Bone marrow (tissue), 2 donors: ENCODE results near the gene ARL10.
"Not testable (repeated sequence)": the region's sequence is repeated elsewhere in the genome, so short reads cannot be mapped to it uniquely, and the experiment has no call there.

Experiments used
- DNase-seq, 2 donors: peaks; one replicate each; lab custom pipeline; 2025; lab: John Stamatoyannopoulos, UW

The ARL10 gene

DNA sequence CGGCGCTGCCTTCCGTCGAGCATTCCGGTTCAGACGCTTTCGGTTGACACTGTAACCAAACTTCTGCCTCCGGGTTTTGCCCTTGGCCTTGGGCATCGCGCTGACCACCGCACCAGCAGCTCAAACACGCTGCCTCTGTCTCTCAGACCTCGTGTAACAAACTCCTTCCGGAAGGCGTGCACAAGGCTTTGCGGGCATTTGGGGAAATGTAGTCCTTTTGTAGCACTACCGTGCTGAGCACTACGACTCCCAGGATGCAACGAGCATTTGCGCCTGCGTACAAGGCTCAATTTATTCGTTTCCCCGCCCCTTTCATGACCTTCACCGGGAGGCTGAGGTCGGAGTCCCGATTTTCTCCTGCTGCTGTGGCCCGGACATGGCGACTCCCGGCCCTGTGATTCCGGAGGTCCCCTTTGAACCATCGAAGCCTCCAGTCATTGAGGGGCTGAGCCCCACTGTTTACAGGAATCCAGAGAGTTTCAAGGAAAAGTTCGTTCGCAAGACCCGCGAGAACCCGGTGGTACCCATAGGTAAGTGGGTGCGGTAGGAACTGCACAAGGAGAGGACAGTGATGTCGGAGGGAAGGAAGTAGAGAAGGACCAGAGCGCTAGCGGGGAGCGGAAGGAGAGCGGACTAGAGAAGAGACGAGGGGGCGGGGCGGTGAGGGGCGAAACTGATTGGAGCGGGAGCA is 23.3 kb downstream of the ARL10 start, which contains the start of the genes HIGD2A and NOP16:
Gene HIGD2A, plus strand, starts transcription at position 308 of the 691 bp plus-strand sequence. Its CDS starts 69 bp downstream, at position 377.
Gene NOP16, minus strand, starts transcription at position 155 of the 691 bp plus-strand sequence. Its CDS starts 59 bp downstream, at position 96.
- DNase-seq = peak; percentile 99 to 100

DNA sequence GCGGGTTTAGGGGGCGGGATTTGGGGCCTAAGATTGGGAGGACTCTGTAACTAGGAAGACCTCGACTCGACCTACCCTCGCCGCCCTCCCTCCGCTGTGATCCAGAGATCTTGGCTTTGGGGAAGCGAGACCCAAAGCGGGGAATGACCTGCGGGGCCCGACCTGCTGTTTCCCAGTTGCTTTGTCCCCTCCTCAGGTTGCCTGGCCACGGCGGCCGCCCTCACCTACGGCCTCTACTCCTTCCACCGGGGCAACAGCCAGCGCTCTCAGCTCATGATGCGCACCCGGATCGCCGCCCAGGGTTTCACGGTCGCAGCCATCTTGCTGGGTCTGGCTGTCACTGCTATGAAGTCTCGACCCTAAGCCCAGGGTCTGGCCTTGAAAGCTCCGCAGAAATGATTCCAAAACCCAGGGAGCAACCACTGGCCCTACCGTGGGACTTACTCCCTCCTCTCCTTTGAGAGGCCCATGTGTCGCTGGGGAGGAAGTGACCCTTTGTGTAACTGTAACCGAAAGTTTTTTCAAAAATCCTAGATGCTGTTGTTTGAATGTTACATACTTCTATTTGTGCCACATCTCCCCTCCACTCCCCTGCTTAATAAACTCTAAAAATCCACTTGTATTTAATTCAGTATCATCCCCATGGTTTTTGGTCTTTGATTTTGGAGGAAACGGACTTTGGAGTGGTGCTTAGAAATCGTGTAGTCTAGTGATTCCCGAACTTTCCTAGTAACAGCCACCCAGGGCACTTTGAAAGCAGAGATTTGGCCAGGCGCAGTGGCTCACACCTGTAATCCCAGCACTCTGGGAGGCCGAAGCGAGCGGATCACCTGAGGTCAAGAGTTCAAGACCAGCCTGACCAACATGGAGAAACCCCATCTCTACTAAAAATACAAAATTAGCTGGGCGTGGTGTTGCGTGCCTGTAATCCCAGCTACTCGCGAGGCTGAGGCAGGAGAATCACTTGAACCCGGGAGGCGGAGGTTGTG is 24.1 kb downstream of the ARL10 start:
- no peak for DNase-seq

DNA sequence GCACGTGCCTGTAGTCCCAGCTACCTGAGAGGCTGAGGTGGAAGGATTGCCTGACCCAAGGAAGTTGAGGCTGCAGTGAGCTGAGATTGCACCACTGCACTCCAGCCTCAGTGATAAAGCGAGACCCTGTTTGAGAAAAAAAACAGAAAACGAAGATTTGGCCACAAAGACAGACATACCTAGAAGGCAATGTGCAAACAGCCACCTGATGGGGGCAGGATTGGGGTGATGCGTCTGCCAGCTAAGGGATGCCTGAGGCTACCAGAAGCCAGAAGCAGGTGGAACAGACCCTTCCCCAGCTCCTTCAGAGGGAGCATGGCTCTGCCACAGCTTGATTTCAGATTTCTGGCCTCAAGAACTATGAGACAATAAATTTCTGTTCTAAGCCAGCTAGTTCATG is 26.2 kb downstream of the ARL10 start:
- DNase-seq = no peak

DNA sequence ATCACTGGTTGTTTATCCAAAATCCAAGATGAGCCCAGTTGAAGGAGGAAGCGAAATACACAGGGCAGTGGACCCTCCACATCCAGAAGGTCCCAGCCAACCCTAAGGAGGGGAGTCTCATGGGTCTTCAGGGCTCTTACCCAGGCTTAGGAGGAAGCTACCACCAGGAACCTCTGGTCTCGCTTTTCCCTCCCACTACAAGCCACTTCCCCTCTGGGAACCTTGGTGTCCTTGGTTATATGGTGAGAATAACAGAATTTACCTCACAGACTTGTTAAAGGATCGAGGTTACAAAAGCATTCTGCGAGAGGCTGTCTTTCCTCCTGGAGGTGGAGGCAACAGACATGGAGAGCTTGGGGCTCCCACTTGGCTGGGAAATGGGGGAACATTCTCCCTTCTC is 26.7 kb downstream of the ARL10 start:
- no peak for DNase-seq

DNA sequence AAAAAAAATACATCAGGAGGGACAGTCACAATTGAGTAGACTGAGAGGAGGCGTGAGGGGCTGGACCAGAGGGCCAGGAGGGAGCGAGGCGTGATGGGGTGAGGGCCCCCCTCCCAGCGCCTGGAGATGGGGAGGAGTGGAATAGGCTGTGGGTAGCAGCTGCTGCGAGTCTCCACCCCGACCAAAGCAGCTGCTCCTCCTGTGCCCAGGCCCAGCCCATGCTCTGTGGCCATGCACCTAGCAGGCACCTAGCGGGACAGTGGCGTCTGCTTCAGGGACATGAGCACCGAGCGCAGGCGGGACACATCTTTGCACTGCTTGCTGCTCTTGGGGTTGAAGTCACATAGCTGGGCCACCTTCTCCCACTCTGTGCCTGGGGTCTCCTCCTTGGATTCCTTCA is 27.2 kb downstream of the ARL10 start:
- no peak for DNase-seq

DNA sequence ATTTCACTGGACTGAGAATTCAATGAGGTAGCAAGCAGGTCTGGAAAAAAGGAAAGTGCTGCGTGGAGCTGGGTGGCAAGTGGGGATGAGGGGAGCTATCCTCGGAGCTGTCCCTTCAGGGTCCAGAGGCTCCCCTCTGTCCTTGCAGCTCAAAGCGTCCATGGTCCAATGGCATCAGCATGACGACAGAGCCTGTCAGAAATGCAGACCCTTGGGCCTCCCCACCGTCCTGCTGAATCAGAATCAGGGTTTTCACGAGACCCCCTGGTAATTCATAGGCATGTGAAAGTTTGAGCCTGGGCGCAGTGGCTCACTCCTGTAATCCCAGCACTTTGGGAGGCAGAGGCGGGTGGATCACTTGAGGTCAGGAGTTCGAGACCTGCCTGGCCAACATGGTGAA is 28.8 kb downstream of the ARL10 start:
- no peak for DNase-seq

DNA sequence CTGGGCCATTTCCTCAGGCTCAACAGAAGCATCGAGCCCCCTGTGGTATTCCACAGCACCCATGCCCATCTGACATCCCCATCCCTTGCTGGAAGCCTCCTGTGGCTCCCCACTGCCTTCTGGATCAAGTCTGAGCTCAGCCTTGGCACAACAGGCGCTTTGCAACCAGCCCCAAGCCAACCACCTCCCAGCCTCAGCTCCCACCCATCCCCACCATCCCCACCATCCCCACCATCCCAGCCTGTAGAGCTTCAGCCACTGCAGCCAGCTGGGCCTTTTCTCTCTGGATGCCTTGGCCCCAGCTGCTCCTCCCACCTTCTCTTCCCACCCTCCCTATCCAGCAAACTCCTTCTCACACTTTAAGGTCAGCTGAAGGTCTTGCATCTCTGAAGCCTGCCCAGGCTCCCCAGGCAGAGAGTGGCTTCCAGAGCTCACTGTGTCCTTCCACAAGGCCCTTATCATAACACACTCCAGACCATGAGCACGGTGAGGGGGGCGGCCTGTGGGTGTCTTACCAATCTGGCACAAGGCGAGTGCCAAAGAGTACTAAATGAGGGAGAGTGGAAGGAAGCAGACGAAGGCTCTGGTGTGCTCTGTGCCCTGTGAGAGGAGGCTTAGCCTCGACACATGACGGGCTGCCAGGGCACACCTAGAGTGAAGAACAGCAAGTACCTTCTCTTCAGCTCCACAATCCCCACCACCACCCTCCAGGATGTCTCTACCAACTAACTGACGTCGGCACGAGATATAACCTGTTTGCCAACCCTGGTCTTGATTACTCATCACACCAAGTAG is 29.8 kb downstream of the ARL10 start:
- DNase-seq = no peak

DNA sequence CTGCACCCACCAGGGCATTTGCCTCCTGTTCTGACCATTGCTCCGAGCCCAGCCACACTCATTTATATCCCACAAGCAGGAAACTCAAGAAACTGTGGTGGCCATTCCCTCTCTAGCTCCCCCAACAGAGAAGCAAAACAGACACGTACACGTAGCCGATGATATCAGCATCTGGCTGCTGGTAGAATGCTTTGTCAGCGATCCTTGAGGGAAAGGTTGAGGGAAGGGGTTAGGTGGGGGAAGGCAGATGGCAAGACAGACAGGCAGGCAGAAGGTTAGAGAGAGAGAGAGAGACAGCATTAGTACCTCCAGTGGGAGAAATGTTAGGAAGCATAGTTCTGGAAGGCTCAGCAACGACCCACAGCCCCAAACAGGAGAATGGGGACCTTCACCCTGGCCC is 31.0 kb downstream of the ARL10 start:
- no peak for DNase-seq

DNA sequence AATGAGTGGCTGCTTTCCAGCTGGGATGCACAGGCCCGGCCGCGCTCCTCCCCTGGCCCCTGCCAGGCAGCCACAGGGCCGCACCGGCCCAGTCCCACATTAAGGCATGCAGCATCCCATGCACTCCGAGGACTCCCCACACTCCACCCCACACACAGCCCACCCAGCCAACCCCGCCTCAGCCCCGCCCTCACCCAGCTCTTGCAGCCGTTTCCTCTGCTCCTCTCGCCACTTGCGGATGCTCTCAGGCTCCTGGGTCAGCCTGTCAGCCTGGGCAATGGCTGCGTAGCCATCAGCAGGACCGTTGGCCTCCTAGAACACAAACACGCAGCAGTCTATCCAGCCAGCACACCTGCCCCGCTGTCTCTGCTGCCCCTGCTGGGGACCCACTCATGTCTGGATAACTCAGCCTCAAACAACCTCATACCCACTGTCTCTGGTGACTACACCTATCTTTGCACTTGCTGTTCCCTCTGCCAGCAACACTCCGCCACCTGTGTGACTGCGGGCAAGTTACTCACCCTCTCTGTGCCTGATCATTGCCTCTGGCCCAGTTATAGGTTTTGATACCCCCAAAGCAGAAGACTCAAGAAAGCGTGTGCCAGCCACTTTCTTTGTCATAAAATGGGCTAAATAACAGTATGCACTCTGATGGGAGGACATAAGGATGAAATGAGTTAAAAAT is 32.6 kb downstream of the ARL10 start:
- DNase-seq = no peak

DNA sequence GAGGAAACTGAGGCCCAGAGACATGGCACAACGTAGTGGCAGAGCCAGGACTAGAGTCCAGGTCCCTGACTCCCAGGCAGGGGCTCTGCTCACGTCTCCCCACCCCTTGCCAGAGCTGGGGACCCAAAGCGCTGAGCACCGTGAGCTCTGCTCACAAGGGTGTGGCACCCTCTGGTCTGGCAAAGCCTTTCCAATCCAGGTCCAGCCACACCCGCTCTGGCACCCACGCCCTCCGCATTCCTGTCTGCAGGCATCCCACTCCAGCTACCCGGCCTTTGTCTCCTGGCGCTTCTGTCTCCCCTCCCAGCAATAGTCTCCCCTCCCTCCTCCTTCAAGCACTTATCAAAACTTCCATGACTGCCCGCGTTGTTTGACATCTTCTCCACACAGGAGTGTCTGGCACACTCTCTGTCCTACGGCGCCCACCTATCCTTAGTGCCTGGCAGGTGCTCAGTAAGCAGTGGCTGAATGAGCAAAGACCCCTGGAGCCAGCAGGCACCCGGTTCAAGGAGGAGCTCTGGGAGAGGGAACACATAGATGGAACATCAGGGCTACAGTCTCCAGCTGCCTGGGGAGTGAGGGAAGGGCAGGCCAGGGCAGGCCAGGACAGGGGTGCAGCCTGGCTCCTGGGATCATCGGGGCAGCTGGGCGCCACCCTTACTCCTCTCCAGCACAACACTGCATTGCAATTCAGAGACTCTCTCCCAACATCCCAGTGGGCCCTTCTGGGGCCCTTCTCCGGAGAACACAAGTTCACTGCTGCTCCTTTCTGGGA is 35.3 kb downstream of the ARL10 start:
- no peak for DNase-seq

DNA sequence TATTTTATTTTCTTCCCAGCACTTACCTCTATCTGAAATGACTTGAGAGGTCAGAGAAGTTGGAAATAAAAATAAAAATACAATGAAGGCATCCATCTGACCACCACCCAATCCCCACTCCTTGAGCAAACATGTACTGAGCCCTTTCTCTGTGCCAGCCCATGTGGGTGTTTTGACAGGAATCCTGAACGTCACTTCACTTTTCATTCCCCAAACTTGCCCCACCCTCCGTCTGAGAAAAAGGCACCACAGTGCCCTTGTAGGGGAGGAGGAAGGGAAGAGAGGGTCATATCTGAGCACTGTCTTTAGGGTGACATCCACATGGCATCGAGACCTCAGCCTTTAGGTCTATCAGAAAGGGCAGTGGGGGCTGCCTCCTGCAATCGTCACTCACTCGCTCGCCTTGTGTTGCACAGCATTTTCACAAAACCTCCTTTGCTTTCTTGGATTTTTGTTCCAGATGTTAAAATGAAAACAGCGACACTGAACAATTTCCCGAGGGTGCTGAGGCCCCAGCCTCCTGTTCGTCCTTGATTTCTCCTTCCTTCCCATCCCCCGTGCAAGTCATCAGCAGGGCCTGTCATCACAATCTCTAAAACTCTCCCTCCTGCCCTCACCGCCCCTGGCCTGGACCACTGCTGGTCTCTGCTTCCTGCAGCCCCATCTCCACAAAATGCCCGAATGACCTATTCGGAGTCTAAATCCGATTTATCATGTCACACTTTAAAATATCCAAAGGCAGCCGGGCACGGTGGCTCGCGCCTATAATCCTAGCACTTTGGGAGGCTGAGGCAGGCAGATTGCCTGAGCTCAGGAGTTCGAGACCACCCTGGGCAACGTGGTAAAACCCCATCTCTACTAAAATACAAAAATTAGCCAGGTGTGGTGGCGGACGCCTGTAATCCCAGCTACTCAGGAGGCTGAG is 36.3 kb downstream of the ARL10 start:
- DNase-seq = no peak

DNA sequence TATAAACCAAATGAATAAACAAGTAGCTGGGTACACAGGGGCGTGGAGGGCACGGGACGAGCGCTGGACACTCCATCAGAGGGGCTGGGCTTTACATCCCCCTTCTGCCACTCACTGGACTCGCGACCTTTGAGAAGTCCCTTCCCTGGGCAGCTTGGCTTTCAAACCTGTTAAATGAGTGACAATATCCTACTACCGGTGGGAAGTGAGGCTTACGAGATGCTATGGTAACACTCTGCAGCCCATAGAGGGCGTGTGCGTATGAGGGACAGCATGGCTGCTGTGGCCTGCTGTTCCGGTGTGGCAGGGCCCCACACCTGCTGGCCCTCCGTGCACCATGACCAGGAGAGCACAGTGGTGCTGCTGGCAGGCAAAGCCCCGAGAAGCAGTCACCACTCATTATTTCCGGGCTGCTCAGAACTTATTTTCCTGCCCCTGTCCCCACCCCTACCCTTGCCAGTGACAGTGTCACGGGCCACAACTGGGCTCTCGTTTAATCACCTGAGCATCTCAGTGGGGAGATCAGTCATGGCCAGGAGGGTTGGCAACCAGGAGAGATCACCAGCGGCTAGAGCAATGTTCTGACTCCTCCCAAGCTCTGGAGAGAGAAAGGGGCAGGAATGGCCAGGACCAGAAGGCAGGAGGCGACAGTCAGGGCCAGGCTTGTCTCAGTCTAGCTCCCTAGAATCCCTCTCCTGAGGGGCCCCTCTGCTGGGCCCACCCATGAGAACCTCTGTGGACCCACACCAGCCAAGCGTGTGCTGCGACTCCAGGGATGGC is 40.6 kb downstream of the ARL10 start:
- no peak for DNase-seq

DNA sequence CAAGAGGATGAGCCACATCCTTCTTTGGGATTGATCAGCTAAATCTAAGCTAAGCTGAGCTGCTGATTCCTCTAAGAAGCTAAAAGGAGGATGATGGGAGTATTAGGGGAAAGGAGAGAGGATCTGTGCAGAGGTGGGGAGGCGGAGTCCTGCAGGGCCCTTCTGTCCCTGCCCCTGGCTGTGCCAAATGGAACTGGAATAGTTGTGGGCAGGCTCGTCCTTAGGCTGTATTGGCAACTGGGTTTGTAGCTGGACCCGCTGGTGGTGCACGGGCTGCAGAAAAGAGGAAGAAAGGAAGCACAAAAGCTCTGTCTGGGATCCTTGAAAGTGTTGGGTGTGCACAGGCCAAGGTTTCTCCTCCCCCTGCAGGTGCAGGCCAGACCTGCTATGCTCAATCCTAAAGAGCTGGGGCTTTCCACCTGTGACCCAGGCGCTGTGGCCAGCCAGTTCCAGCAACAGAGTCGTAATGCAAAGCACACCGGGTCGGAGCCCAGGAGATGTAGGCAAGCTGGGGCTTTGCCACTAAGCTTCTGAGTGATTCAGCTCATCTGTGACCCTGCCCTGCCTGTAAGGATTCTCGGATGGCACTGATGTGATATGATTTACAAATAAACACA is 41.3 kb downstream of the ARL10 start:
- DNase-seq = no peak

DNA sequence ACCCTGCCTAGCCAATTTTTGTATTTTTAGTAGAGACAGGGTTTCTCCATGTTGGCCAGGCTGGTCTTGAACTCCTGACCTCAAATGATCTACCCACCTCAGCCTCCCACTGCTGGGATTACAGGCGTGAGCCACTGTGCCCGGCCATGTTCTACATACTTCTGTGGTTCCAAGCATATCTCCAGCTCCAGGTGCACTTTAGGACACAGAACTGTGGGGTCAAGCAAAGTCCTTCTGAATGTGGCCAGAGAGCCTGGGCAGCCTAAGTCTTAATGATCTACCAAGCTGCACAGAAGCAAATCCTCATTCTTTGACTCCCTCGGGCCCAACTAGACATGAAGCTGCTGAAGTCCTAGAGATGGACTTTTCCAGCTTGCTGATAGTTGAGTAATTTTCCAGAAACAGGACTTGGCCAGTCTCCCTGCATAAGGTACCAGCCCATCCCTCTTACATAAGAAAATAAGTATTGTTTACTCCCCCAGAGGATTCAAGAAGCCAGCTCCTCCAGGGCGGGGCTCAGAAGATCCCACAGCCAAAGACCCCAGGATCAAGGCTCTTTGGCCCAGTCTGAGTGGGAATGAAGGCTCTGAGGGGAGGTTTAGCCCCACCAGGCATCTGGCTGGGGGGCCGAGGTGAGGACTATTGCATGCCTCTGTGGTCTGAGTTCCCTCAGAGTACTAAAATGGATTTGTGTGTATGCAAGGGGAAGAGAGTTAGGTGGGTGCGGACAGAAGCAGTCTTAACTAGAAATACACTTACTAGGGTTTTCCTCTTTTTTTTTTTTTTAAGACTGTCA is 42.4 kb downstream of the ARL10 start:
- no peak for DNase-seq

DNA sequence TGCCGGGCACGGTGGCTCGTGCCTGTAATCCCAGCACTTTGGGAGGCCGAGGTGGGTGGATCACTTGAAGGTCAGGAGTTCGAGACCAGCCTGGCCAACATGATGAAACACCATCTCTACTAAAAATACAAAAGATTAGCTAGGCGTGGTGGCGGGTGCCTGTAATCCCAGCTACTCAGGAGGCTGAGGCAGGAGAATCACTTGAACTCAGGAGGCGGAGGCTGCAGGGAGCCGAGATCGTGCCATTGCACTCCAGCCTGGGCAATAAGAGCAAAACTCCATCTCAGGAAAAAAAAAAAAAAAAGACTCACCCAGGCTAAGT is 42.9 kb downstream of the ARL10 start:
- DNase-seq = not testable (repeated sequence)

DNA sequence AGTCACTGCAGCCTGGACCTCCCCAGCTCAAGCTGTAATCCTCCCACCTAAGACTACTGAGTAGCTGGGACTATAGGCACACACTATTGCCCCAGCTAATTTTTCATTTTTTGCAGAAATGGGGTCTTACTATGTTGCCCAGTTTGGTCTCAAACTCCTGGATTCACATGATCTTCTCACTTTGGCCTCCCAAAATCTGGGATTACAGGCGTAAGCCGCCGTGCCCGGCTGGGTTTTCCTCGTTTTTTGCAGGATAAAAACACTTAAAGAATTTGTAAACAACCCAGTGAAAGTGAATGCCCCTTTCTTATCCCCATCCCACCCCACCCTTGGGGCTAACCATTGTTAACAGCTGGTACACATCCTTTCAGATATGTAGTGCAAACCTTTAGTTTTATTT is 43.3 kb downstream of the ARL10 start:
- DNase-seq = no peak

DNA sequence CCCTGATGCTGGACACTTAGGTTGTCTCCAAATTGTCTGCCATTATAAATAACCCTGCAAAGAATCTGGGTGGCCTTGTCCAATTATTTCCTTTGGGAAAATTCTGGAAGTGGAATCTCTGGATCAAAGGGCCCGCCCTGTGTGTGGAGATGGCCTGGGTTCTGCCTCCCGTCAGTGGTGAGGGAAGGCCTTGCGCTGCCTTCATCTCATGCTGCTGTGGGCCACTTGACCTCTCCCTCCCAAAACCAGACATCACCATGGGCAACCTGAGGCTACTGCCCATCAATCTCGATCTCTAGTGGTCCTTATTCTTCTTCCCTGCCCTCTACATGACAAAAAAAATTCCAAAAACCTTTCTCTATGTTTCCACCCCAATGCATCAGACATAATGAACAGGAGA is 44.5 kb downstream of the ARL10 start:
- DNase-seq = no peak
